Activated CD4-positive, alpha-beta T cell treated with anti-CD3 and anti-CD28 coated beads for 36 hours (primary cell): ENCODE measurements around the gene CCDC18. TPM values are rescaled to one million over a fixed set of nuclear protein-coding genes. Genes with fewer than 3 reads are reported as not detected.
A peak's percentile ranks its signal among the peaks of the same experiment; 100 is the strongest.
"Not testable (repeated sequence)": the region's sequence is repeated elsewhere in the genome, so short reads cannot be mapped to it uniquely, and the experiment has no call there.

Experiments
- ATAC-seq: fragments of 200-7000 bp; cut with Tn5 transposase; one replicate; pipeline ENCODE4 v1.10.0; 2021; ENCODE audit warnings: mild to moderate bottlenecking, moderate library complexity
- CTCF ChIA-PET: fragments of 350-600 bp; sonication (Branson Sonifier 250); formaldehyde crosslinking; loops from one replicate; lab custom pipeline; 2021; ENCODE audit warnings: antibody characterized with exemption; lab: Charles Lee
- POLR2A ChIA-PET: fragments of 350-600 bp; sonication (Branson Sonifier 250); formaldehyde crosslinking; loops from one replicate; lab custom pipeline; 2021; ENCODE audit warnings: antibody characterized with exemption, inconsistent platforms; lab: Charles Lee
- DNase-seq: peaks from one replicate; pipeline ENCODE4 v3.0.0-alpha.2; 2020
- H3K27ac Mint-ChIP-seq: one replicate; pipeline ENCODE4 v1.8.0; 2021; ENCODE audit warnings: mixed read lengths
- H3K27me3 Mint-ChIP-seq: one replicate; pipeline ENCODE4 v1.8.0; 2021; ENCODE audit warnings: mixed read lengths
- H3K36me3 Mint-ChIP-seq: one replicate; pipeline ENCODE4 v1.8.0; 2021; ENCODE audit warnings: low read depth, mixed read lengths
- H3K4me1 Mint-ChIP-seq: one replicate; pipeline ENCODE4 v1.8.0; 2021; ENCODE audit warnings: mixed read lengths
- H3K4me3 Mint-ChIP-seq: one replicate; pipeline ENCODE4 v1.8.0; 2021; ENCODE audit warnings: mild to moderate bottlenecking, moderate library complexity, mixed read lengths
- H3K9me3 Mint-ChIP-seq: one replicate; pipeline ENCODE4 v1.8.0; 2021; ENCODE audit warnings: low read depth, mixed read lengths
- intact Hi-C, 2 experiments: fragments of 100-400 bp; cut with DNase I in 1 of 2; cut with micrococcal nuclease in 1 of 2; formaldehyde crosslinking; loops; one replicate each; pipeline versions ENCODE4 v1.14.2 to v1.15.1; 2022 to 2024; cut with DNase I, micrococcal nuclease
- total RNA-seq, 2 experiments: library from RNA; stranded (reverse); gene quantifications; one replicate each; pipeline ENCODE4 v1.2.3, GENCODE V29; 2021

The CCDC18 gene
- total RNA-seq, 2 experiments from 2014 or later = 18.8 to 23.9 TPM

- H3K27ac Mint-ChIP-seq = no peak overlapping the region
- H3K4me3 Mint-ChIP-seq = no peak overlapping the region
- ChIA-PET CTCF (no interaction called here), POLR2A (no interaction called here)
- intact Hi-C loops = no loop called here
- H3K4me1 Mint-ChIP-seq = no peaks in the 10 kb centered on the region
- DNase-seq = no peak
- H3K36me3 Mint-ChIP-seq = peaks cover 21% of the 10 kb centered on the region
- H3K27me3 Mint-ChIP-seq = no peaks in the 10 kb centered on the region
- no peak for ATAC-seq
- no peaks in the 10 kb centered on the region for H3K9me3 Mint-ChIP-seq
These were observed 19.6 kb downstream of the CCDC18 start for GRCh38 chr1:93200086-93200620.

- no peaks in the 10 kb centered on the region for H3K9me3 Mint-ChIP-seq
- no peaks in the 10 kb centered on the region for H3K4me1 Mint-ChIP-seq
- POLR2A ChIA-PET = no interaction called here
- H3K27me3 Mint-ChIP-seq = no peaks in the 10 kb centered on the region
- H3K4me3 Mint-ChIP-seq = no peak overlapping the region
- intact Hi-C loops = no loop called here
- H3K27ac Mint-ChIP-seq = no peak overlapping the region
- DNase-seq (no peak), ATAC-seq (no peak)
- H3K36me3 Mint-ChIP-seq = peaks cover 18% of the 10 kb centered on the region
- CTCF ChIA-PET = no interaction called here
These were observed 20.2 kb downstream of the CCDC18 start for GRCh38 chr1:93200714-93201113.

GRCh38 chr1:93205892-93206566 lies 25.5 kb downstream of the CCDC18 start:
- intact Hi-C loops = no loop called here
- ChIA-PET CTCF (no interaction called here), POLR2A (no interaction called here)
- Mint-ChIP-seq H3K27ac (no peak overlapping the region), H3K27me3 (no peaks in the 10 kb centered on the region), H3K36me3 (peaks cover 24% of the 10 kb centered on the region), H3K9me3 (no peaks in the 10 kb centered on the region), H3K4me3 (no peak overlapping the region), H3K4me1 (no peaks in the 10 kb centered on the region)
- ATAC-seq = no peak
- DNase-seq = no peak

GRCh38 chr1:93206567-93206954 lies 26.0 kb downstream of the CCDC18 start:
- H3K27me3 Mint-ChIP-seq = no peaks in the 10 kb centered on the region
- no peaks in the 10 kb centered on the region for H3K4me1 Mint-ChIP-seq
- DNase-seq = no peak
- CTCF ChIA-PET = interaction anchor here (0.7 to 1.1 kb wide), 3 partner anchors 10 to 127 kb away, joined by 3 read pairs; no protein-coding TSS in a partner anchor
- POLR2A ChIA-PET = no interaction called here
- ATAC-seq = no peak
- no peak overlapping the region for H3K27ac Mint-ChIP-seq
- intact Hi-C loops = no loop called here
- no peaks in the 10 kb centered on the region for H3K9me3 Mint-ChIP-seq
- peaks cover 24% of the 10 kb centered on the region for H3K36me3 Mint-ChIP-seq
- no peak overlapping the region for H3K4me3 Mint-ChIP-seq

- ChIA-PET POLR2A (no interaction called here), CTCF (interaction anchor here (0.7 to 1.1 kb wide), 3 partner anchors 9 to 127 kb away, joined by 3 read pairs; no protein-coding TSS in a partner anchor)
- Mint-ChIP-seq H3K27ac (no peak overlapping the region), H3K4me3 (no peak overlapping the region), H3K27me3 (no peaks in the 10 kb centered on the region), H3K9me3 (no peaks in the 10 kb centered on the region), H3K4me1 (no peaks in the 10 kb centered on the region), H3K36me3 (peaks cover 24% of the 10 kb centered on the region)
- ATAC-seq (no peak), DNase-seq (no peak)
- intact Hi-C loops = no loop called here
These were observed 26.7 kb downstream of the CCDC18 start for GRCh38 chr1:93207211-93207610.

GRCh38 chr1:93215322-93215721 lies 34.8 kb downstream of the CCDC18 start:
- Mint-ChIP-seq H3K9me3 (no peaks in the 10 kb centered on the region), H3K4me1 (peaks cover 18% of the 10 kb centered on the region), H3K27me3 (no peaks in the 10 kb centered on the region), H3K36me3 (peaks cover 34% of the 10 kb centered on the region), H3K4me3 (no peak overlapping the region), H3K27ac (no peak overlapping the region)
- DNase-seq (no peak), ATAC-seq (no peak)
- CTCF ChIA-PET = interaction anchor here (1.1 to 1.7 kb wide), 3 partner anchors 8 to 194 kb away, joined by 3 to 4 read pairs (median 3); no protein-coding TSS in a partner anchor
- intact Hi-C loops = no loop called here
- POLR2A ChIA-PET = no interaction called here

GRCh38 chr1:93219443-93219842 lies 38.9 kb downstream of the CCDC18 start:
- Mint-ChIP-seq H3K4me3 (peak overlapping the region; percentile 44), H3K4me1 (peaks cover 18% of the 10 kb centered on the region), H3K36me3 (peaks cover 53% of the 10 kb centered on the region), H3K9me3 (peaks cover 3% of the 10 kb centered on the region), H3K27me3 (no peaks in the 10 kb centered on the region), H3K27ac (peak overlapping the region; percentile 86)
- CTCF ChIA-PET = interaction anchor here (1.0 to 1.7 kb wide), 2 partner anchors 10 to 85 kb away, joined by 3 to 4 read pairs; no protein-coding TSS in a partner anchor
- ATAC-seq (peak; percentile 64), DNase-seq (peak; percentile 50)
- intact Hi-C loops = loop anchor here in 1 of 2 experiments (2.0 kb wide), 1 partner anchor 39 kb away; the partner anchor contains the start of genes CCDC18 and TMED5
- POLR2A ChIA-PET = interaction anchor here (0.7 kb wide), 2 partner anchors 188 to 627 kb away, joined by 3 to 5 read pairs; no protein-coding TSS in a partner anchor

- DNase-seq, H3K9me3 Mint-ChIP-seq, intact Hi-C loops, H3K4me3 Mint-ChIP-seq, POLR2A ChIA-PET, ATAC-seq, H3K27ac Mint-ChIP-seq, H3K27me3 Mint-ChIP-seq: not testable (repeated sequence)
- peaks cover 56% of the 10 kb centered on the region for H3K36me3 Mint-ChIP-seq
- peaks cover 18% of the 10 kb centered on the region for H3K4me1 Mint-ChIP-seq
- CTCF ChIA-PET = interaction anchor here (1.7 kb wide), 1 partner anchor 84 kb away, joined by 4 read pairs; no protein-coding TSS in a partner anchor
These were observed 40.2 kb downstream of the CCDC18 start for GRCh38 chr1:93220716-93221115.

GRCh38 chr1:93221913-93222312 lies 41.4 kb downstream of the CCDC18 start:
- Mint-ChIP-seq H3K4me1 (peaks cover 18% of the 10 kb centered on the region), H3K4me3 (no peak overlapping the region), H3K9me3 (peaks cover 3% of the 10 kb centered on the region), H3K36me3 (peaks cover 60% of the 10 kb centered on the region), H3K27me3 (no peaks in the 10 kb centered on the region), H3K27ac (no peak overlapping the region)
- no peak for DNase-seq
- intact Hi-C loops = no loop called here
- ChIA-PET POLR2A (no interaction called here), CTCF (interaction anchor here (1.1 to 1.9 kb wide), 3 partner anchors 141 to 228 kb away, joined by 4 to 7 read pairs (median 4); no protein-coding TSS in a partner anchor)
- ATAC-seq = no peak

GRCh38 chr1:93223023-93223675 lies 42.6 kb downstream of the CCDC18 start:
- H3K36me3 Mint-ChIP-seq = peaks cover 50% of the 10 kb centered on the region
- H3K9me3 Mint-ChIP-seq = peaks cover 3% of the 10 kb centered on the region
- intact Hi-C loops = no loop called here
- no peak overlapping the region for H3K4me3 Mint-ChIP-seq
- ATAC-seq = no peak
- no peak for DNase-seq
- peaks cover 18% of the 10 kb centered on the region for H3K4me1 Mint-ChIP-seq
- CTCF ChIA-PET = interaction anchor here (1.0 to 1.9 kb wide), 2 partner anchors 9 to 143 kb away, joined by 3 to 7 read pairs; no protein-coding TSS in a partner anchor
- no peaks in the 10 kb centered on the region for H3K27me3 Mint-ChIP-seq
- no peak overlapping the region for H3K27ac Mint-ChIP-seq
- POLR2A ChIA-PET = interaction anchor here (0.6 kb wide), 1 partner anchor 12 kb away, joined by 3 read pairs; no protein-coding TSS in a partner anchor

GRCh38 chr1:93235261-93235660 lies 54.7 kb downstream of the CCDC18 start:
- DNase-seq = no peak
- CTCF ChIA-PET = interaction anchor here (0.7 to 1.5 kb wide), 2 partner anchors 23 to 89 kb away, joined by 3 read pairs; no protein-coding TSS in a partner anchor

More at GRCh38 chr1:93235261-93235660, 54.7 kb downstream of the CCDC18 start:
- Mint-ChIP-seq H3K4me3 (no peak overlapping the region), H3K4me1 (no peaks in the 10 kb centered on the region), H3K27ac (no peak overlapping the region), H3K27me3 (no peaks in the 10 kb centered on the region), H3K36me3 (peaks cover 60% of the 10 kb centered on the region), H3K9me3 (no peaks in the 10 kb centered on the region)
- no peak for ATAC-seq
- intact Hi-C loops = no loop called here
- POLR2A ChIA-PET = no interaction called here
